Neural progenitor cell (in vitro differentiated cells): ENCODE results near the gene P2RY6. TPM values are rescaled to one million over a fixed set of nuclear protein-coding genes. Genes with fewer than 3 reads are reported as not detected.

Experiments used
- DNase-seq: peaks from one replicate; pipeline ENCODE4 v3.0.0-alpha.2; 2016; ENCODE audit warnings: low spot score
- H2AFZ ChIP-seq: fragments of 200-600 bp; sonication (generic); replicated peaks from 2 replicates; pipeline ENCODE4 v1.6.1; 2016; ENCODE audit warnings: antibody characterized with exemption
- H3F3A ChIP-seq: fragments of 200-600 bp; sonication (generic); 2 replicates; pipeline ENCODE4 v1.6.1; 2016; ENCODE audit warnings: antibody characterized with exemption, low read depth
- H3K27ac ChIP-seq: fragments of 200-600 bp; sonication (generic); 2 replicates; pipeline ENCODE4 v1.5.1; 2016; ENCODE audit warnings: mild to moderate bottlenecking
- H3K27me3 ChIP-seq: fragments of 200-600 bp; sonication (generic); 2 replicates; pipeline ENCODE4 v1.6.1; 2016; ENCODE audit warnings: mild to moderate bottlenecking, moderate library complexity
- H3K36me3 ChIP-seq: fragments of 200-600 bp; sonication (generic); 2 replicates; pipeline ENCODE4 v1.5.1; 2016
- H3K4me1 ChIP-seq: fragments of 200-600 bp; sonication (generic); 2 replicates; pipeline ENCODE4 v1.6.1; 2016; ENCODE audit warnings: mixed run types
- H3K4me2 ChIP-seq: fragments of 200-600 bp; sonication (generic); 2 replicates; pipeline ENCODE4 v1.6.1; 2016
- H3K4me3 ChIP-seq: fragments of 200-600 bp; sonication (generic); 2 replicates; pipeline ENCODE4 v1.5.1; 2016
- H3K79me2 ChIP-seq: fragments of 200-600 bp; sonication (generic); 2 replicates; pipeline ENCODE4 v1.6.1; 2016; ENCODE audit warnings: low read depth
- H3K9ac ChIP-seq: fragments of 200-600 bp; sonication (generic); 2 replicates; pipeline ENCODE4 v1.6.1; 2016
- H3K9me3 ChIP-seq: fragments of 200-600 bp; sonication (generic); 2 replicates; pipeline ENCODE4 v1.5.1; 2016; ENCODE audit warnings: low read depth
- H4K20me1 ChIP-seq: fragments of 200-600 bp; sonication (generic); 2 replicates; pipeline ENCODE4 v1.6.1; 2016; ENCODE audit warnings: low read depth
- H3K27ac Mint-ChIP-seq: 3 replicates; pipeline ENCODE4 v1.8.0; 2021; ENCODE audit warnings: mixed read lengths
- H3K27me3 Mint-ChIP-seq: 2 replicates; pipeline ENCODE4 v1.8.0; 2022; ENCODE audit warnings: low read depth, mild to moderate bottlenecking, inconsistent platforms, moderate library complexity, mixed read lengths; ENCODE audit not compliant: insufficient read depth
- H3K36me3 Mint-ChIP-seq: 3 replicates; pipeline ENCODE4 v1.8.0; 2021; ENCODE audit warnings: mixed read lengths
- H3K4me1 Mint-ChIP-seq: 3 replicates; pipeline ENCODE4 v1.8.0; 2021; ENCODE audit warnings: mixed read lengths
- H3K4me3 Mint-ChIP-seq: 3 replicates; pipeline ENCODE4 v1.8.0; 2021; ENCODE audit warnings: mild to moderate bottlenecking, moderate library complexity, mixed read lengths
- H3K9me3 Mint-ChIP-seq: 3 replicates; pipeline ENCODE4 v1.8.0; 2020; ENCODE audit warnings: mixed read lengths
- CTCF ChIP-seq: fragments of 200-600 bp; sonication (generic); IDR thresholded peaks from 2 replicates; pipeline ENCODE4 v1.5.1; 2017; ENCODE audit warnings: antibody characterized with exemption, mild to moderate bottlenecking
- EZH2 ChIP-seq: fragments of 200-600 bp; sonication (generic); IDR thresholded peaks from 2 replicates; pipeline ENCODE4 v1.6.1; 2017; ENCODE audit warnings: antibody characterized with exemption, mild to moderate bottlenecking, moderate library complexity
- EZH2phosphoT487 ChIP-seq: fragments of 200-600 bp; sonication (generic); IDR thresholded peaks from 2 replicates; pipeline ENCODE4 v1.6.1; 2017; ENCODE audit warnings: antibody characterized with exemption
- total RNA-seq: library from RNA; depleted of rRNA; stranded (reverse); fragments of >200 nt; gene quantifications from 2 replicates; pipeline ENCODE4 v1.2.3, GENCODE V29; 2015; ENCODE audit warnings: low replicate concordance

The P2RY6 gene
- total RNA-seq, 1 donor from 2014 or later = not detected

DNA sequence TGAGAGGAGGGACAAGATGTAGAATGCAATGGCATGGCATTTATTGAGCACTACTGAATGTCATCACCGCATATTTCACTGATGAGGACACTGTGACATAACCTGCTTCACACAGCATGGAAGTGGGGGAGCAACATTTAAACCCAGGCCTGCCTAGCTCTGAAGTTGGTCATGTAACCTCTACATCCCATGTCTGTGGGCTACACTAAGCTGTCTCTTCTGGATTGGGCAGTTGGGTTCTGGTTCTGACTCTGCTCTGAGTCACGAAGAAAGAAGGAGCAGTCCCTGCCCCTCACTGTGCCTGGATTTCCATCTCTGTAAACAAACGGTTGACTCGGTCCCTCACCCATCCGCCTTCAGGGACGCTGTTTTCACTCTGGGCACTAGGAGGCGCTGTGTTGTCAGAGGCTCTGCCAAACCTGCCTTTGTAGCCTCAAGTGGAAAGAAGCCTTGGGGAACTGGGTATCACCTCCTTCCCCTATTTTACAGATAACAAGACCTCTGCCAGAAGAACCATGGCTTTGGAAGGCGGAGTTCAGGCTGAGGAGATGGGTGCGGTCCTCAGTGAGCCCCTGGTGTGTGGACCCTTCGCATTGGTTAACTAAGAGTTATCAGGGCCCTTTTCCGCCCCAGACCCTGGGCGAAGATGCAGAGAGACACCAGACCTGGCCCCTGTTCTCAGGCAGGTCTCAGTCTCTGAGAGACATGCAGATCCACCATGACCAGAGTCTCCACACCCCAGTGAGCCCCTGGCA is 23.3 kb downstream of the P2RY6 start:
- no peaks in the 10 kb centered on the region for H3K36me3 Mint-ChIP-seq
- H3K27me3 Mint-ChIP-seq = peaks cover 12% of the 10 kb centered on the region
- no peak for TF ChIP-seq EZH2phosphoT487
- no peak for TF ChIP-seq EZH2
- TF ChIP-seq CTCF = peak; percentile 98
- Histone ChIP-seq H4K20me1 (no peaks in the 10 kb centered on the region), H3K27me3 (peaks cover 14% of the 10 kb centered on the region), H3K9ac (no peak overlapping the region), H2AFZ (peak overlapping the region; percentile 68), H3K4me2 (no peak overlapping the region), H3K36me3 (no peaks in the 10 kb centered on the region), H3K4me3 (no peak overlapping the region), H3K9me3 (no peaks in the 10 kb centered on the region), H3F3A (no peaks in the 10 kb centered on the region), H3K27ac (no peak overlapping the region), H3K79me2 (no peaks in the 10 kb centered on the region), H3K4me1 (peaks cover 18% of the 10 kb centered on the region)
- DNase-seq = peak; percentile 88
- H3K27ac Mint-ChIP-seq = peak overlapping the region; percentile 53
- H3K4me1 Mint-ChIP-seq = peaks cover 24% of the 10 kb centered on the region
- no peak overlapping the region for H3K4me3 Mint-ChIP-seq
- no peaks in the 10 kb centered on the region for H3K9me3 Mint-ChIP-seq

DNA sequence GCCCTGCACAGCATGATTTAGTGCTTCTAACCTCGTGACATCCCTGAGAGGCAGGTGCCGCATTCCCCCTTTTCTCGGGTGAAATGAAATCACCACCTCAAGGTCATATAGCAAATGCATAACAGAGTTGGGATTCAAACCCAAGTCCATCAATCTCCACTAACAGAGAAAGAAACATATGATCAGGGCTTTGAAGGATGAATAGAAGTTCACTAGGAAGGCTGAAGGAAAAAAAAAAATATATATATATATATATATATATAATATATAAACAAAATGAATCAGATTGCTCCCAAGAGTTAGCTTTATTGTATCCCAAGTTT is 23.8 kb downstream of the P2RY6 start:
- Mint-ChIP-seq H3K36me3 (no peaks in the 10 kb centered on the region), H3K4me3 (no peak overlapping the region), H3K9me3 (no peaks in the 10 kb centered on the region), H3K4me1 (peaks cover 24% of the 10 kb centered on the region), H3K27ac (peak overlapping the region; percentile 53), H3K27me3 (peaks cover 15% of the 10 kb centered on the region)
- no peak for DNase-seq
- peaks cover 18% of the 10 kb centered on the region for H3K4me1 ChIP-seq
- H4K20me1 ChIP-seq = no peaks in the 10 kb centered on the region
- H3K4me2 ChIP-seq = no peak overlapping the region
- H3K27ac ChIP-seq = no peak overlapping the region
- H2AFZ ChIP-seq = peak overlapping the region; percentile 68
- H3K27me3 ChIP-seq = peaks cover 14% of the 10 kb centered on the region
- no peak overlapping the region for H3K4me3 ChIP-seq
- no peak overlapping the region for H3K9ac ChIP-seq
- H3K9me3 ChIP-seq = no peaks in the 10 kb centered on the region
- TF ChIP-seq EZH2 (no peak), EZH2phosphoT487 (no peak), CTCF (no peak)
- no peaks in the 10 kb centered on the region for H3K36me3 ChIP-seq
- no peaks in the 10 kb centered on the region for H3F3A ChIP-seq
- no peaks in the 10 kb centered on the region for H3K79me2 ChIP-seq

GRCh38 chr11:73296501-73297230 is 24.5 kb downstream of the P2RY6 start:
- no peaks in the 10 kb centered on the region for H3K36me3 Mint-ChIP-seq
- Histone ChIP-seq H3K4me3 (no peak overlapping the region), H3K36me3 (no peaks in the 10 kb centered on the region), H3F3A (no peaks in the 10 kb centered on the region), H3K79me2 (no peaks in the 10 kb centered on the region), H3K4me2 (no peak overlapping the region), H3K4me1 (peaks cover 18% of the 10 kb centered on the region), H3K9ac (no peak overlapping the region), H2AFZ (no peak overlapping the region), H3K27ac (no peak overlapping the region), H3K27me3 (peaks cover 14% of the 10 kb centered on the region), H4K20me1 (no peaks in the 10 kb centered on the region), H3K9me3 (no peaks in the 10 kb centered on the region)
- H3K4me1 Mint-ChIP-seq = peaks cover 24% of the 10 kb centered on the region
- no peak overlapping the region for H3K4me3 Mint-ChIP-seq
- no peaks in the 10 kb centered on the region for H3K9me3 Mint-ChIP-seq
- DNase-seq = no peak
- peaks cover 13% of the 10 kb centered on the region for H3K27me3 Mint-ChIP-seq
- TF ChIP-seq CTCF (no peak), EZH2phosphoT487 (no peak), EZH2 (no peak)
- peak overlapping the region; percentile 23 for H3K27ac Mint-ChIP-seq
